ENCODE data around the gene MACROD2. TPM values are rescaled to one million over a fixed set of nuclear protein-coding genes. Genes with fewer than 3 reads are reported as not detected.

The MACROD2 gene
- total and polyA plus RNA-seq, 2 experiments from 2014 or later, result 2.8 to 4.3 TPM

DNA sequence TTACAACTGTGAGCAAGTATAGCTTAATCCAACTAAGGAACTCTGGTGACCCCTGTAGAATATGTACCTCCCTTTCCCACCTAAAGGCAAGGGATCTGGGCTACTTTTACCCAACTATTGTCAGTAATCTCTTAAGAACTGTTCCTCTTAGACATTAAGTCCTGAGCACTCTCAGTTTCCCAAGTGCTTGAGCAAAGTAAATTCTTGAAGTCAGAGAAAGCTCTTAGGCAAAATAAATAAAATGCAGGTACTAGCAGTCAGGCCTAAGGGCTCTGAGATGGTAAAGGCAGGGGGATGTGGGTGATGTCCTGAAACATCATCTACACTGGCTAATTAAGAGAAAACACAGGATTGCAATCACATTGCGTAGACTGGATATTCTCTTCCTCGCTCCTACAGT, 788.5 kb downstream of the MACROD2 start:
- Histone ChIP-seq H3K79me2 (replicated peaks; ENCODE audit: insufficient read depth) (no peaks in the 10 kb centered on the region), H3K27me3 (ENCODE audit: insufficient read depth) (no peaks in the 10 kb centered on the region), H3K27ac (ENCODE audit: low read depth) (no peak overlapping the region), H3K4me2 (no peak overlapping the region), H3K36me3 (ENCODE audit: insufficient read depth) (no peaks in the 10 kb centered on the region), H2AFZ (no peak overlapping the region), H3K9me2 (ENCODE audit: insufficient read depth) (0 out of 2 replicates have a peak, but pooled peaks cover under 1% of the 10 kb centered on the region), H4K20me1 (replicated peaks; ENCODE audit: insufficient read depth) (no peaks in the 10 kb centered on the region), H3K4me1 (ENCODE audit: insufficient read depth) (0 out of 2 replicates have a peak, but pooled peaks cover 4% of the 10 kb centered on the region), H3K4me3 (no peak overlapping the region), H3F3A (replicated peaks; ENCODE audit: low read depth) (no peaks in the 10 kb centered on the region)
- TF ChIP-seq CREB1 (CRISPR knock-in tag; IDR thresholded peaks at IDR 0.05; ENCODE audit: low read depth) (no peak), STAT1 (IDR thresholded peaks at IDR 0.05; ENCODE audit: unreplicated experiment) (no peak)
- TF ChIP-seq, protein P1, sequence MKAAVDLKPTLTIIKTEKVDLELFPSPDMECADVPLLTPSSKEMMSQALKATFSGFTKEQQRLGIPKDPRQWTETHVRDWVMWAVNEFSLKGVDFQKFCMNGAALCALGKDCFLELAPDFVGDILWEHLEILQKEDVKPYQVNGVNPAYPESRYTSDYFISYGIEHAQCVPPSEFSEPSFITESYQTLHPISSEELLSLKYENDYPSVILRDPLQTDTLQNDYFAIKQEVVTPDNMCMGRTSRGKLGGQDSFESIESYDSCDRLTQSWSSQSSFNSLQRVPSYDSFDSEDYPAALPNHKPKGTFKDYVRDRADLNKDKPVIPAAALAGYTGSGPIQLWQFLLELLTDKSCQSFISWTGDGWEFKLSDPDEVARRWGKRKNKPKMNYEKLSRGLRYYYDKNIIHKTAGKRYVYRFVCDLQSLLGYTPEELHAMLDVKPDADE (IDR thresholded peaks at IDR 0.05), result no peak
- H3K4me1 Mint-ChIP-seq, result peaks cover 6% of the 10 kb centered on the region
- no peak overlapping the region for H3K27ac Mint-ChIP-seq
- no peaks in the 10 kb centered on the region for H3K9me3 Mint-ChIP-seq
- no peaks in the 10 kb centered on the region for H3K27me3 Mint-ChIP-seq (ENCODE audit: insufficient read depth, low read depth, poor library complexity)
- DNase-seq (ENCODE audit: low spot score) (no peak), ATAC-seq (no peak)
- H3K4me3 Mint-ChIP-seq, result no peak overlapping the region
- no peaks in the 10 kb centered on the region for H3K36me3 Mint-ChIP-seq (ENCODE audit: low read depth)

DNA sequence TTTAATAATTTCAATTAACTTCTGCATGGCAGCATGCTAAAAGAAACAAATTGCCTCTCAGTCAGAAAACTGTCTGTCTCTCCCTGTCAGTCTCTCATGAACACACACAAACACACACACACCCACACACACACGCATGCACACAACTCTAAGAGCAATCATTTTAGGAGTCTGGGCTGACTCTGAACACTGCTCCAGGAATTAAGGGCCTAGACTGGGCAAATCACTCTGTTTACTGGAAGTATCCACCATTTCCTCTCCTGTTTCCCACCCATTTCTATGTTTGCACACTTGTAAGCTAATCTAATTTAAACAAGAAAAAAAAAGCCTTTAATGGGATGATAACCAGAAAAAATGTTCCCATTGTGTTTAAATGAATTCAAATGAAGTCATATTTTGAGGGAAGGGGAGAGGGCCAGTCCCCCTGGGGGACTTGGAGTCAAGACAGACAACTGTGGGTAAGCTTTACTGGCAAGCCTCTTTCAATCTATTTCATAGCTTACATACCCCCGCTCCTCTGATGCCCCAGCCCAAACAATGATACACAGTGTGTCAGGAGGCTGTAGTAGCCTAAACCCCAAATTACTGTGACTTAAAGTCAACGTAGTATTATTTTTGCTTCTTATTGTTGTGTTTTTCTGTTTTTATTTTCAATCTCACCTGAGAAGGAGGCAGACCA, 789.9 kb downstream of the MACROD2 start:
- Histone ChIP-seq H3K4me2 (no peak overlapping the region), H2AFZ (no peak overlapping the region), H3F3A (replicated peaks; ENCODE audit: low read depth) (no peaks in the 10 kb centered on the region), H3K4me1 (ENCODE audit: insufficient read depth) (0 out of 2 replicates have a peak, but pooled peaks cover 4% of the 10 kb centered on the region), H3K36me3 (ENCODE audit: insufficient read depth) (no peaks in the 10 kb centered on the region), H4K20me1 (replicated peaks; ENCODE audit: insufficient read depth) (no peaks in the 10 kb centered on the region), H3K79me2 (replicated peaks; ENCODE audit: insufficient read depth) (no peaks in the 10 kb centered on the region), H3K4me3 (no peak overlapping the region), H3K9me2 (ENCODE audit: insufficient read depth) (no peaks in the 10 kb centered on the region), H3K27ac (ENCODE audit: low read depth) (no peak overlapping the region), H3K27me3 (ENCODE audit: insufficient read depth) (no peaks in the 10 kb centered on the region)
- Mint-ChIP-seq H3K36me3 (ENCODE audit: low read depth) (no peaks in the 10 kb centered on the region), H3K4me3 (no peak overlapping the region), H3K27me3 (ENCODE audit: insufficient read depth, low read depth, poor library complexity) (no peaks in the 10 kb centered on the region), H3K9me3 (no peaks in the 10 kb centered on the region), H3K27ac (no peak overlapping the region), H3K4me1 (peaks cover 6% of the 10 kb centered on the region)
- no peak for TF ChIP-seq EZH2phosphoT487 (IDR thresholded peaks at IDR 0.05; ENCODE audit: unreplicated experiment)
- no peak for TF ChIP-seq ZNF331 (CRISPR knock-in tag; IDR thresholded peaks at IDR 0.05; ENCODE audit: low read depth)
- no peak for TF ChIP-seq JUNB (IDR thresholded peaks at IDR 0.05; ENCODE audit: unreplicated experiment)
- ATAC-seq (no peak), DNase-seq (ENCODE audit: low spot score) (no peak)

DNA sequence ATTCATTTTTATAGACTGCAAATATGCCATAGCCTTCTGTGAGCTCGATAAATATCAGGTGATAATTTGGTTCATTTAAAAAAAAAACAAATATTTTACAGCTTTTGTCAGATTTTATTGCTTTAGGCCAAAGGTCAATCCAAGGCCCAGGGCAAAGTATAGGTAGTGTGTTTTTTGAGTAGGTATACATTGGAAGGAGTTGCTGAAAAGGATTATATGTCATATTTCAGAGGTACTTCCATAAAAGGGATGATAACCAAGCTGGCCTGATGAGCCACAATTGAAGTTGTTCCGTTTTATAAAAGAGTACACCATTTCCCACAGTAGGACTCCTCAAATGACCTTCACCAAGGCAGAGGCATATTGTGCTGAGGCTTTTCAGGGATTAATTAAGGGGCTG, 794.9 kb downstream of the MACROD2 start:
- Mint-ChIP-seq H3K4me3 (no peak overlapping the region), H3K9me3 (no peaks in the 10 kb centered on the region), H3K36me3 (ENCODE audit: low read depth) (no peaks in the 10 kb centered on the region), H3K4me1 (no peaks in the 10 kb centered on the region), H3K27ac (no peak overlapping the region), H3K27me3 (ENCODE audit: insufficient read depth, low read depth, poor library complexity) (no peaks in the 10 kb centered on the region)
- Histone ChIP-seq H3F3A (replicated peaks; ENCODE audit: low read depth) (no peaks in the 10 kb centered on the region), H3K9me2 (ENCODE audit: insufficient read depth) (no peaks in the 10 kb centered on the region; the same call in 1 of the 2 replicates), H3K4me3 (no peak overlapping the region), H3K36me3 (ENCODE audit: insufficient read depth) (no peaks in the 10 kb centered on the region), H3K4me2 (no peak overlapping the region), H3K79me2 (replicated peaks; ENCODE audit: insufficient read depth) (no peaks in the 10 kb centered on the region), H3K4me1 (ENCODE audit: insufficient read depth) (no peaks in the 10 kb centered on the region), H4K20me1 (replicated peaks; ENCODE audit: insufficient read depth) (no peaks in the 10 kb centered on the region), H3K27me3 (ENCODE audit: insufficient read depth) (no peaks in the 10 kb centered on the region), H2AFZ (no peak overlapping the region), H3K27ac (ENCODE audit: low read depth) (no peak overlapping the region)
- DNase-seq (ENCODE audit: low spot score) (no peak), ATAC-seq (no peak)
- TF ChIP-seq, protein P1 (IDR thresholded peaks at IDR 0.05), result no peak
- TF ChIP-seq, protein P2, sequence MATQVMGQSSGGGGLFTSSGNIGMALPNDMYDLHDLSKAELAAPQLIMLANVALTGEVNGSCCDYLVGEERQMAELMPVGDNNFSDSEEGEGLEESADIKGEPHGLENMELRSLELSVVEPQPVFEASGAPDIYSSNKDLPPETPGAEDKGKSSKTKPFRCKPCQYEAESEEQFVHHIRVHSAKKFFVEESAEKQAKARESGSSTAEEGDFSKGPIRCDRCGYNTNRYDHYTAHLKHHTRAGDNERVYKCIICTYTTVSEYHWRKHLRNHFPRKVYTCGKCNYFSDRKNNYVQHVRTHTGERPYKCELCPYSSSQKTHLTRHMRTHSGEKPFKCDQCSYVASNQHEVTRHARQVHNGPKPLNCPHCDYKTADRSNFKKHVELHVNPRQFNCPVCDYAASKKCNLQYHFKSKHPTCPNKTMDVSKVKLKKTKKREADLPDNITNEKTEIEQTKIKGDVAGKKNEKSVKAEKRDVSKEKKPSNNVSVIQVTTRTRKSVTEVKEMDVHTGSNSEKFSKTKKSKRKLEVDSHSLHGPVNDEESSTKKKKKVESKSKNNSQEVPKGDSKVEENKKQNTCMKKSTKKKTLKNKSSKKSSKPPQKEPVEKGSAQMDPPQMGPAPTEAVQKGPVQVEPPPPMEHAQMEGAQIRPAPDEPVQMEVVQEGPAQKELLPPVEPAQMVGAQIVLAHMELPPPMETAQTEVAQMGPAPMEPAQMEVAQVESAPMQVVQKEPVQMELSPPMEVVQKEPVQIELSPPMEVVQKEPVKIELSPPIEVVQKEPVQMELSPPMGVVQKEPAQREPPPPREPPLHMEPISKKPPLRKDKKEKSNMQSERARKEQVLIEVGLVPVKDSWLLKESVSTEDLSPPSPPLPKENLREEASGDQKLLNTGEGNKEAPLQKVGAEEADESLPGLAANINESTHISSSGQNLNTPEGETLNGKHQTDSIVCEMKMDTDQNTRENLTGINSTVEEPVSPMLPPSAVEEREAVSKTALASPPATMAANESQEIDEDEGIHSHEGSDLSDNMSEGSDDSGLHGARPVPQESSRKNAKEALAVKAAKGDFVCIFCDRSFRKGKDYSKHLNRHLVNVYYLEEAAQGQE (IDR thresholded peaks at IDR 0.05; ENCODE audit: unreplicated experiment), result no peak
- TF ChIP-seq ZNF114 (CRISPR knock-in tag; IDR thresholded peaks at IDR 0.05) (no peak), NANOG (IDR thresholded peaks at IDR 0.05; ENCODE audit: borderline replicate concordance) (no peak), POLR2AphosphoS5 (IDR thresholded peaks at IDR 0.05; ENCODE audit: low read depth) (no peak), CREB1 (CRISPR knock-in tag; IDR thresholded peaks at IDR 0.05; ENCODE audit: low read depth) (no peak)

Data from GM23338 (cell line).